Measurements from ENCODE around the gene MLYCD.

MLYCD gene

GRCh38 chr16:83907111-83907510, 8.2 kb downstream of the MLYCD start:
- no peaks in the 10 kb centered on the region for H3K36me3 ChIP-seq (replicated peaks)
- no peak overlapping the region for H3K4me3 ChIP-seq (ENCODE audit: low read depth, low read length)
- in situ Hi-C loops (cut with HindIII; ENCODE audit: low pct_ligation_motif_present, low sequenced_read_pairs): no loop called here
- DNase-seq: no peak
- H3K27me3 ChIP-seq (replicated peaks): no peaks in the 10 kb centered on the region
- no peak for TF ChIP-seq CTCF (IDR thresholded peaks at IDR 0.05; ENCODE audit: low read depth, low read length, missing control alignments)
- no peak overlapping the region for H3K27ac ChIP-seq

- Histone ChIP-seq H3K27ac (no peak overlapping the region), H3K27me3 (replicated peaks) (no peaks in the 10 kb centered on the region), H3K36me3 (replicated peaks) (peaks cover 3% of the 10 kb centered on the region), H3K4me3 (ENCODE audit: low read depth, low read length) (no peak overlapping the region)
- DNase-seq: no peak
- TF ChIP-seq CTCF (IDR thresholded peaks at IDR 0.05; ENCODE audit: low read depth, low read length, missing control alignments): no peak
- in situ Hi-C loops (cut with HindIII; ENCODE audit: low pct_ligation_motif_present, low sequenced_read_pairs): no loop called here
Observed at GRCh38 chr16:83907631-83908250, 8.8 kb downstream of the MLYCD start.

DNA sequence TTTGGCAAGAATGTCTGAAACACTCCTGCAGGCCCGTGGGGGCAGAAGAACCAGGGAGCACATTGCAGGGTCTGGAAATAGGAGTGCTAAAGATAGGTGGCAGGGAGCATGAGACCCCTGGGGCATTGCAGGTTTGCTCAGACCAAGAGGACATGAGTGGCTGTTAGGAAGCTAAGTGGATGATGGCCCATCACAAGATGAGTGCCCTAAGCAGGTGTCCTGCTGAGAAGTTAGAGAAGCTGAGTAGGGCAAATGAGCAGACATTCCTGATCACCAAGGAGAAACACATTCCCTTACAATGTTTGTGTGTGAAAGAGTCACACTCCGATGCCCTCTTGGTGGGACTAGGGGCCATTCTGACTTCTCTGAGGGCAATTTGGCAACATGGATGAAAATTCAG, 9.9 kb downstream of the MLYCD start:
- DNase-seq: no peak
- in situ Hi-C loops (cut with HindIII; ENCODE audit: low pct_ligation_motif_present, low sequenced_read_pairs): no loop called here
- no peak for TF ChIP-seq CTCF (IDR thresholded peaks at IDR 0.05; ENCODE audit: low read depth, low read length, missing control alignments)
- no peak overlapping the region for H3K4me3 ChIP-seq (ENCODE audit: low read depth, low read length)
- H3K27me3 ChIP-seq (replicated peaks): no peaks in the 10 kb centered on the region
- peaks cover 6% of the 10 kb centered on the region for H3K36me3 ChIP-seq (replicated peaks)
- no peak overlapping the region for H3K27ac ChIP-seq

GRCh38 chr16:83911290-83911689, 12.4 kb downstream of the MLYCD start:
- H3K27ac ChIP-seq: no peak overlapping the region
- H3K27me3 ChIP-seq (replicated peaks): no peaks in the 10 kb centered on the region
- peaks cover 6% of the 10 kb centered on the region for H3K36me3 ChIP-seq (replicated peaks)
- no peak overlapping the region for H3K4me3 ChIP-seq (ENCODE audit: low read depth, low read length)
- DNase-seq: no peak
- in situ Hi-C loops (cut with HindIII; ENCODE audit: low pct_ligation_motif_present, low sequenced_read_pairs): no loop called here
- TF ChIP-seq CTCF (IDR thresholded peaks at IDR 0.05; ENCODE audit: low read depth, low read length, missing control alignments): no peak

GRCh38 chr16:83912519-83913244, 13.8 kb downstream of the MLYCD start:
- Histone ChIP-seq H3K27ac (no peak overlapping the region), H3K27me3 (replicated peaks) (no peaks in the 10 kb centered on the region), H3K36me3 (replicated peaks) (peaks cover 6% of the 10 kb centered on the region), H3K4me3 (ENCODE audit: low read depth, low read length) (no peak overlapping the region)
- TF ChIP-seq CTCF (IDR thresholded peaks at IDR 0.05; ENCODE audit: low read depth, low read length, missing control alignments): no peak
- no peak for DNase-seq
- in situ Hi-C loops (cut with HindIII; ENCODE audit: low pct_ligation_motif_present, low sequenced_read_pairs): no loop called here
